GM18502 (cell line): ENCODE measurements around the gene PDGFA.

ENCODE experiments used
- ATAC-seq: cut with Tn5 transposase; IDR thresholded peaks from one replicate; pipeline ENCODE4 v1.9.1; 2021; ENCODE audit warnings: mild to moderate bottlenecking; ENCODE audit not compliant: unreplicated experiment, poor library complexity

The PDGFA gene

GRCh38 chr7:494259-494687, 25.4 kb downstream of the PDGFA start:
- ATAC-seq = no peak

DNA sequence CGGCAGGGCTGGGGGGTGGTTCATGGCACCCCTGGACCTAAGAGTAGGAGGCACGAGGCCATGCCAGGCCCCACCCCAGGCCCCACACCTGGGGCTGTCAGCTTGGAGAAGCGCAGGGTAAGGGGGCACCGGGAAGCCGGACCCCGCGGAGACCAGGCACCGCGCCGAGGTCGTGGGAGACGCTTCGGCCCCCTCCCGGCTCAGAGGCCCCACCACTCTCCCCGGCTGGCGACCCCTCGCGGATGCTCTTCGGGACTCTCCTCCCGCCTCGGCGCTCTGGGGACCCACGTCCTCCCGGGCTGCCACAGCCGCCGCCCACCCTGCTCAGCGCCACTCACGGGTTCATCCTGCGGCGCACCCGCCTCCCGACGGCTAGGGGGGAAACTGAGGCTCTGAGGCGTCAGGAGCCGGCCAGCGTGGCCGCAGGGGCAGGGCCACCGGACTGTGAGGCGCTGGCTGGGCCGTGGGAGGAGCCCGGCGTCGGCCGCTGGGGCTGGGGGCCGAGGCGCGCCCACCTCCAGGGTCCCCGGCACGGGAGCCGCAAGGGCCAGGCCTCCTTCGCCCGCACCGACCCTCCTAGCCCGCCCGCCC, 25.9 kb downstream of the PDGFA start:
- no peak for ATAC-seq

DNA sequence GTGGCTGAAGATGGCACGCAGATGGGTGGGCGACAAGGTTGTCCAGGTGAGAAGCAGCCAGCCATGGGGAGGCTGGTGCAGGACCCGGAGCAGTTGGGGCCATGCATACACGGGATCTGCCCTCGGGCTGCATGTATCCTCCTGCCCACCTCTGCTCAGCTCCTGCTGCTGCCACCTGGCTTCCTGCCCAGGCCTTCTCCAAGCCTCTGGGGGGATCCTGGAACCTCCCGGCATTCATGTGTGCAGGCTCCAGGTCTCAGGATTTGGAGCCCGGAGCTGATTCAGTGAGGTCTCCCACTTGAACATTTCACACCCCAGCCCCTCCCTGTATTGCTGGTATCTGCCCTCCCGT, 27.0 kb downstream of the PDGFA start:
- ATAC-seq = no peak

GRCh38 chr7:491958-492713, 27.5 kb downstream of the PDGFA start:
- ATAC-seq = no peak

DNA sequence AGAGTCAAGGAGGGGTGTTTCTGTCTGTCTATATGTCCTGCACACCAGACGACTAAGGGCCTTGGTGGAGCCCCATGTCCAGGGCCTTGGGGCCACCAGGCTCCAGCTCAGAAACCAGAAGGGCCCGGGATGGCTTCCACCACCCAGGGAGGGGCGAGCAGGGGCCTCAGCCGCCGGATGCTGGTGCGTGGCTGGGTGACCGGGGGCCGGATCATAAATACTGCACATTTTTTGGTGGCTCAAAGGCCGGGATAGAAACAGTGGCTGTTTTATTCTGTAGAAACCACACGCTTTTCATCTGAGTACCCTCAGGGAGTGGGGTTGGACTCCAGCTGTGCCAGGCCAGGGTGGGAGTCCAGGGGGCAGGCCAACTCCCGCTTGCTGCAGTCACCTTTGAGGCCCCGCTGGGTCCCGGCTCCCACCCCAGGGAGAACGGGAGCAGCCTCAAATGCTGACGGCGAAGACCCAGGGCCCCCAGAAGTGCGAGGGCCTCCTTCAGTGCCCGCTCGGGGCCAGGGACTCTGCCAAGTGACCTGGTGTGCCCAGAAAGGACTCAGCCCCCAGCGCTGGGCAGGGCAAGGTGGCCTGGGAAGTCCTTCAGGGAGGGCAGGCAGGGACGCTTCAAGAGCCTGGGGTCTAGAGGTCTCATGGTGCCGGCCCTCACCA, 28.2 kb downstream of the PDGFA start:
- no peak for ATAC-seq

GRCh38 chr7:490461-491291, 29.0 kb downstream of the PDGFA start:
- no peak for ATAC-seq

- ATAC-seq = no peak
Observed at GRCh38 chr7:489876-490275, 29.8 kb downstream of the PDGFA start.

DNA sequence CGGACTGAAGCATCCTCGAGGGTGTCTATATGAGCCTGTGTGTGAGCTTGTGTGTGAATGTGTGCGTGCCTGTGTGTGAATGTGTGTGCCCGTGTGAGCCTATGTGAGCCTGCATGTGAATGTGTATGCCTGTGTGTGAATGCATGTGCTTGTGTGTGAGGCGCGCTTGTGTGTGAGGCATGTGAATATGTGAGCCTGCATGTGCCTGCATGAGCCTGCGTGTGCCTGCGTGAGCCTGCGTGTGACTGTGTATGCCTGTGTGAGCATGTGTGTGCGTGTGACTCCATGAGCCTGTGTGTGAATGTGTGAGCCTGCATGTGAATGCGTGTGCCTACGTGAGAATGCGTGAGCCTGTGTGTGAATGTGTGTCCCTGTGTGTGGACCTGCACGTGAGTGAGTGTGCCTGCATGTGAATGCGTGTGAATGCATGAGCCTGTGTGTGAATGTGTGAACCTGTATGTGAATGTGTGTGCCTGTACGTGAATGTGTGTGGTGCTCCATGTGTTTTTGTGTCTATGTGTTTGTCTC, 33.4 kb downstream of the PDGFA start:
- ATAC-seq = no peak

- ATAC-seq = no peak
Observed at GRCh38 chr7:485188-486081, 34.2 kb downstream of the PDGFA start.

- ATAC-seq = no peak
Observed at GRCh38 chr7:484356-485101, 35.1 kb downstream of the PDGFA start.

- ATAC-seq = no peak
Observed at GRCh38 chr7:483656-484355, 35.8 kb downstream of the PDGFA start.

GRCh38 chr7:482521-483083, 37.0 kb downstream of the PDGFA start:
- no peak for ATAC-seq

DNA sequence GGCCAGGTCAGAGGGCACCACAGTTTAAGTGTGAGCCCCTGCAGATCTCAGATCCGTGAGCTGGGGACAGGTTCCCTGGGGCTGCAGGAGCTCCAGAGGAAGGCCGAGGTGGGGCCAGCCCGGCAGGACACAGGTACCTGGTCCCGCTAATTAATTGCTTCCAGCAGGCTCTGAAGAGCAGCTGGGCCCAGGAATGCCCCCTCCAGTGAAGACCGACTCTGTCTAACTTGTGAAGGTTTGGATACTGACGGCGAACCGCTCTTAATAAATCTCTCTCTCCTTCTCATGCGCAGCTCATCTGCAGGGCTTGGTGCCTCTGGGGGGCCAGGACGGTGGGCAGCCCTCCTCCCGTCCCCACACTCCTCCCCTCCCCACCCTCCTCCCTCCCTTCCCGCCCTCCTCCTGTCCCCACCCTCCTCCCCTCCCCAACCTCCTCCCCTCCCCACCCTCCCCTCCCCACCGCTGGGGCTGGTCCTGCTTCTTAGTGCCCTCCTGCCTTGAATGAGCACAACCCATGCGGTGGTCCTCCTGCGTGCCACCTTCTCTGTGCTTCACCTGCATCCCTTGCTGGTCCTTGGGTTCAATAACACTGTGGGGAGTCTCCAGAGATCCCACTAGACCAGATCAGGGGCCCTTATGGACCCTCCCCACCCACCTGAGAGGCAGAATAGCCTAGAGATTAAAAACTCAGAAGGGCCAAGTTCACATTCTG, 38.3 kb downstream of the PDGFA start:
- ATAC-seq = no peak

- ATAC-seq = no peak
Observed at GRCh38 chr7:480531-481218, 39.0 kb downstream of the PDGFA start.

DNA sequence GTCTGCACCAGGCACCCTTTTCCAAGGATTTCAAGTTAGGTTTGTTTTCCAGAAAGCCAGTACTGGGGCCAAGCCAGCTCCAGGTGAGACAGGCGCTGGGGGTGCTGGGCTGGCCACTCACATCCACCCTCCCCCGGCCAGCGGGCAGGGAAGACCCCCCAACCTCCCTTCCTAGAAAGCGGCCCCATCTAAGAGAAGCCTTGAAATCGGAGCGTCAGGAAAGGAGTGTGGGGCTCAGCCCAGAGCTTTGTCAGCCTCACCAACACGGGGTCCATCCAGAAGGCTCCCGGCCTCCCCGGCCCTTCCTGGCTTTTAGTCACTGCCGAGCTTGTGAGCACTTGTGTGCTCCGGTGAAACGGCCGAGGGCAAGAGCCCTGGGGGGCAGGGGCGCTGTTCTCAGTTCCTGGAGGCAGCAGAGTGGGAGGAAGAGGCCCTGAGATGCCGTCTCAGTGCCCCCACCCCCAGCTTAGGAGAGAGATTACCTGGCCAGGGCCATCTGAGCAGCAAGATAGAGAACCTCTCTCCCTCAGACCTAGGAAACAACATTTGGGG, 39.6 kb downstream of the PDGFA start:
- no peak for ATAC-seq

- ATAC-seq = no peak
Observed at GRCh38 chr7:479115-479947, 40.3 kb downstream of the PDGFA start.
